Hepatocyte (in vitro differentiated cells): ENCODE results near the gene CARM1.
A peak's percentile ranks its signal among the peaks of the same experiment; 100 is the strongest.

Experiments used
- EZH2 ChIP-seq: fragments of 200-600 bp; sonication (generic); IDR thresholded peaks from 2 replicates; pipeline ENCODE4 v1.6.1; 2016; ENCODE audit warnings: antibody characterized with exemption, mild to moderate bottlenecking, borderline replicate concordance
- EZH2phosphoT487 ChIP-seq: fragments of 200-600 bp; sonication (generic); IDR thresholded peaks from one replicate; pipeline ENCODE4 v1.6.1; 2018; ENCODE audit warnings: antibody characterized with exemption, mild to moderate bottlenecking, low read depth, moderate library complexity; ENCODE audit not compliant: unreplicated experiment, severe bottlenecking
- TF ChIP-seq, protein P1 (sequence below): fragments of 200-600 bp; sonication (generic); IDR thresholded peaks from 2 replicates; pipeline ENCODE4 v1.5.1; 2016; ENCODE audit warnings: antibody characterized with exemption, mild to moderate bottlenecking; ENCODE audit not compliant: poor library complexity

DNA sequence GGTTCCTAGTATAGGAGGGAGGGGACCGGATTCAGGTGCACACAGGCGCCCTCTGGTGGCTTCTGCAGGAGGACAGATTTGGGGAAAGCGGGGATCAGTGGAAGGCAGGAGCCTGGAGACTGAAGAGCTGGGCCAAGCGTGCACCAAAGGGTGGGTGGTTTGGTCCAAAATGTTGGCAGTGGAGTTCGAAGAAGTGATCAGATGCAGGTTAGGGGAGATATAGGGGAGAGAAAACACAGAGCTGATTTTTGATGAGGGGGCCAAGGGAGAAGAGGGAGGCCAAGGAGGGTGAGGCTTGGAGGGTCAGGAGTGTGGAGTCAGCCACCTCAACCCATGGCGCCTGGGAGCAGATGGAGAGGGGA lies 6.8 kb upstream of the CARM1 start:
- no peak for TF ChIP-seq EZH2
- TF ChIP-seq, protein P1, sequence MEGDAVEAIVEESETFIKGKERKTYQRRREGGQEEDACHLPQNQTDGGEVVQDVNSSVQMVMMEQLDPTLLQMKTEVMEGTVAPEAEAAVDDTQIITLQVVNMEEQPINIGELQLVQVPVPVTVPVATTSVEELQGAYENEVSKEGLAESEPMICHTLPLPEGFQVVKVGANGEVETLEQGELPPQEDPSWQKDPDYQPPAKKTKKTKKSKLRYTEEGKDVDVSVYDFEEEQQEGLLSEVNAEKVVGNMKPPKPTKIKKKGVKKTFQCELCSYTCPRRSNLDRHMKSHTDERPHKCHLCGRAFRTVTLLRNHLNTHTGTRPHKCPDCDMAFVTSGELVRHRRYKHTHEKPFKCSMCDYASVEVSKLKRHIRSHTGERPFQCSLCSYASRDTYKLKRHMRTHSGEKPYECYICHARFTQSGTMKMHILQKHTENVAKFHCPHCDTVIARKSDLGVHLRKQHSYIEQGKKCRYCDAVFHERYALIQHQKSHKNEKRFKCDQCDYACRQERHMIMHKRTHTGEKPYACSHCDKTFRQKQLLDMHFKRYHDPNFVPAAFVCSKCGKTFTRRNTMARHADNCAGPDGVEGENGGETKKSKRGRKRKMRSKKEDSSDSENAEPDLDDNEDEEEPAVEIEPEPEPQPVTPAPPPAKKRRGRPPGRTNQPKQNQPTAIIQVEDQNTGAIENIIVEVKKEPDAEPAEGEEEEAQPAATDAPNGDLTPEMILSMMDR = peak; percentile 89
- TF ChIP-seq EZH2phosphoT487 = no peak
